ENCODE measurements around the gene RTL10. TPM values are rescaled to one million over a fixed set of nuclear protein-coding genes. Genes with fewer than 3 reads are reported as not detected.

The RTL10 gene
- total RNA-seq, 1 experiment from 2014 or later: 25.6 TPM

GRCh38 chr22:19882446-19883381 lies 28.0 kb upstream of the RTL10 start:
- H3K9me3 ChIP-seq (ENCODE audit: low read depth, low read length, poor library complexity, severe bottlenecking): no peaks in the 10 kb centered on the region
- TF ChIP-seq EZH2 (IDR thresholded peaks at IDR 0.05; ENCODE audit: borderline replicate concordance, low read depth, low read length, poor library complexity, severe bottlenecking) (no peak), CTCF (conservative IDR thresholded peaks at IDR 0.05; ENCODE audit: low read depth, low read length) (no peak)
- BruUV-seq (replicated peaks): no TSS peak
- no peak overlapping the region for H3K4me3 ChIP-seq (ENCODE audit: low read depth, low read length, poor library complexity, severe bottlenecking)
- H3K27ac ChIP-seq (ENCODE audit: low read depth, low read length, poor library complexity, severe bottlenecking): peak overlapping the region; percentile 86
- H3K4me1 ChIP-seq (ENCODE audit: insufficient read depth, low read length, poor library complexity, severe bottlenecking): peaks cover 54% of the 10 kb centered on the region
- no peak for DNase-seq (ENCODE audit: low spot score)
- ChIA-PET CTCF (no interaction called here), POLR2A (ENCODE audit: low non-redundant PET) (no interaction called here)
- no peaks in the 10 kb centered on the region for H3K36me3 ChIP-seq (ENCODE audit: insufficient read depth, low read length, poor library complexity, severe bottlenecking)
- intact Hi-C loops (cut with micrococcal nuclease; ENCODE audit: unreplicated experiment): no loop called here
- no peaks in the 10 kb centered on the region for H3K27me3 ChIP-seq (replicated peaks; ENCODE audit: insufficient read depth, low read depth, low read length, poor library complexity)

DNA sequence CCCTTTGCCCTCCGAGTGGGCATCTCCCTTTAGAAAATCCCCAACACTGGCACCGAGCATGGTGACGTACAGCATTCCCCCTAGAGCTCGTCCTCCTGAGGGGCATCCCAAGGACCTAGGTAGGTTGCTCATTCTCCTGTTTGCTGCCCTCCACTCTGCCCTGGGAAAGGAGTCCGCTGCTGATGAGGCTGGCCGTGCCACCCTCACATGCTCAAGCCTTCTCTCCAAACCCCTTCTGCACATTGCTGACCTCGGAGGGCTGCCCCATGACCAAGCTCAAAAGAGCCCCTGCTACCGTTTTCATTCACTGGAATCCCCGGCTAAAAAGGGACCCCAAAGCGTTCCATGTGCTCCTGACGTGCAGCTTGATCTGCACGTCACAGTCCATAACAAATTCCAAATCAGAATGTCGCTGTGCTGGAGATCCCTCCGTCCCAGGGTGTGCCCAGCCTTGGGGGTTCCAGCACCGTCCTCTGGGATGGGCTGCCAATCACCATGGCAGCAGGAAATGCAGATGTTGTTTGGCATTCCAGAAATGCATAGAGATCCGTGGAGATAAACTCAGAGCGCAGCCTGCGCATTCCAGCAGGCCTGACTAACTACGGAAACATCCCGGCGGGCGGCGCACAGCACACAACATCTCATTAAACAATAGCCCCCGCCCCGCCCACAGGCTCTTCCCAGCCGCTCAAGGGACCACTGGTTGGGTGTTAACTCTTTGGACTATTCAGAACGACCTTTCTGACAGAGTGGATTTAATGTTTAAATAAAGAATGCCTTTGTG lies 26.3 kb upstream of the RTL10 start:
- H3K4me1 ChIP-seq (ENCODE audit: insufficient read depth, low read length, poor library complexity, severe bottlenecking): peaks cover 37% of the 10 kb centered on the region
- TSS peak; percentile 58 for BruUV-seq (replicated peaks)
- CTCF ChIA-PET: interaction anchor here (0.6 to 0.7 kb wide), 2 partner anchors 22 to 29 kb away, joined by 3 to 9 read pairs; no protein-coding TSS in a partner anchor

More for the DNA sequence above, 26.3 kb upstream of the RTL10 start:
- Histone ChIP-seq H3K4me3 (ENCODE audit: low read depth, low read length, poor library complexity, severe bottlenecking) (peak overlapping the region; percentile 24), H3K9me3 (ENCODE audit: low read depth, low read length, poor library complexity, severe bottlenecking) (no peaks in the 10 kb centered on the region), H3K36me3 (ENCODE audit: insufficient read depth, low read length, poor library complexity, severe bottlenecking) (no peaks in the 10 kb centered on the region), H3K27me3 (replicated peaks; ENCODE audit: insufficient read depth, low read depth, low read length, poor library complexity) (no peaks in the 10 kb centered on the region), H3K27ac (ENCODE audit: low read depth, low read length, poor library complexity, severe bottlenecking) (peak overlapping the region; percentile 86)
- peak; percentile 97 for DNase-seq (ENCODE audit: low spot score)
- intact Hi-C loops (cut with micrococcal nuclease; ENCODE audit: unreplicated experiment): no loop called here
- POLR2A ChIA-PET (ENCODE audit: low non-redundant PET): no interaction called here
- no peak for TF ChIP-seq CTCF (conservative IDR thresholded peaks at IDR 0.05; ENCODE audit: low read depth, low read length)
- no peak for TF ChIP-seq EZH2 (IDR thresholded peaks at IDR 0.05; ENCODE audit: borderline replicate concordance, low read depth, low read length, poor library complexity, severe bottlenecking)
